Spleen (tissue), 7 donors: Measurements from ENCODE around the gene NEDD4L.

Source experiments
- CTCF ChIP-seq, 11 experiments: fragments of 200-600 bp in 7 of 11; fragments of 450-650 bp in 4 of 11; sonication (generic) in 4 of 11; IDR thresholded peaks in 8 of 11; conservative IDR thresholded peaks in 3 of 11; 1 replicate in 7 of 11; 2 replicates in 4 of 11; pipeline versions ENCODE4 v1.4.0 to v1.8.0; 2016 to 2021; ENCODE audit warnings: antibody characterized with exemption in 11 of 11, inconsistent platforms in 4 of 11, mild to moderate bottlenecking in 1 of 11
- POLR2A ChIP-seq, 3 donors: fragments of 450-650 bp; IDR thresholded peaks; one replicate each; pipeline ENCODE4 v1.5.1; 2017; ENCODE audit warnings: antibody characterized with exemption in 3 of 3, mild to moderate bottlenecking in 1 of 3
- donor health status: DM: no; HTN: no; CAD: no; lungs with moderate emphysema.
- donor health status: DM: no; HTN: no; CAD: no.
- donor health status: DM: no; HTN: no; CAD: no.

- TF ChIP-seq POLR2A (IDR thresholded peaks at IDR 0.05) (no peak), CTCF (IDR thresholded peaks at IDR 0.05 in 8 of 11, conservative IDR thresholded peaks at IDR 0.05 in 3 of 11) (no peak)
These were observed 179.8 kb downstream of the NEDD4L start for GRCh38 chr18:58223717-58224424.
